ENCODE results near the gene SLC29A2. TPM values are rescaled to one million over a fixed set of nuclear protein-coding genes. Genes with fewer than 3 reads are reported as not detected.

Gene SLC29A2
- total RNA-seq, 1 experiment from 2014 or later, result 39.7 TPM

GRCh38 chr11:66322732-66323427, 48.7 kb downstream of the SLC29A2 start:
- ChIA-PET POLR2A (interaction anchor here (1.8 kb wide), 1 partner anchor 11 kb away, joined by 7 read pairs; no protein-coding TSS in a partner anchor), CTCF (interaction anchor here (1.4 kb wide), 1 partner anchor 10 kb away, joined by 6 read pairs; no protein-coding TSS in a partner anchor), RAD21 (ENCODE audit: low non-redundant PET in 1 of 2, low total read pairs in 2 of 2, uncharacterized antibody in 2 of 2, unreplicated experiment in 2 of 2) (no interaction called here)
- Histone ChIP-seq H3K4me1 (ENCODE audit: control insufficient read depth in 1 of 2, insufficient read depth in 2 of 2, low read length in 2 of 2) (peaks cover 7 to 36% of the 10 kb centered on the region in 2 experiments), H3K27ac (ENCODE audit: low read depth, low read length) (no peak overlapping the region), H3K9ac (ENCODE audit: low read length) (no peak overlapping the region), H3K4me3 (replicated peaks in 1 of 2; ENCODE audit: low read depth in 1 of 2, low read length in 2 of 2) (no peak overlapping the region), H3K9me3 (ENCODE audit: control insufficient read depth in 1 of 2, insufficient read depth in 1 of 2, low read depth in 1 of 2, low read length in 2 of 2) (no peaks in the 10 kb centered on the region), H3K27me3 (ENCODE audit: insufficient read depth, low read length) (no peaks in the 10 kb centered on the region), H2AFZ (ENCODE audit: low read depth, low read length, poor library complexity, severe bottlenecking) (no peak overlapping the region), H3K9me2 (ENCODE audit: insufficient read depth) (no peaks in the 10 kb centered on the region), H3K79me2 (ENCODE audit: insufficient read depth, low read length) (no peaks in the 10 kb centered on the region), H3K36me3 (ENCODE audit: control insufficient read depth in 1 of 2, insufficient read depth in 2 of 2, low read length in 2 of 2) (no peaks in the 10 kb centered on the region), H4K20me1 (ENCODE audit: insufficient read depth) (no peaks in the 10 kb centered on the region), H3K4me2 (ENCODE audit: low read length) (no peak overlapping the region)
- no TSS peak for BruUV-seq (replicated peaks)
- intact Hi-C loops (cut with micrococcal nuclease), result no loop called here
- DNase-seq (ENCODE audit: low read depth, low spot score) (no peak), ATAC-seq (no peak)
- no peak for TF ChIP-seq SP1 (IDR thresholded peaks at IDR 0.05; ENCODE audit: low read depth)
- no peak for TF ChIP-seq POLR2AphosphoS5 (IDR thresholded peaks at IDR 0.05; ENCODE audit: low read depth, low read length)
- no peak for TF ChIP-seq TCF7L2 (IDR thresholded peaks at IDR 0.05; ENCODE audit: borderline replicate concordance, extremely low read depth, insufficient read depth, insufficient read length)
- TF ChIP-seq CEBPB (IDR thresholded peaks at IDR 0.05; ENCODE audit: low read depth), result no peak
- TF ChIP-seq JUND (IDR thresholded peaks at IDR 0.05), result no peak
- TF ChIP-seq EGR1 (IDR thresholded peaks at IDR 0.05; ENCODE audit: low read depth), result no peak
- no peak for TF ChIP-seq POLR2A (IDR thresholded peaks at IDR 0.05; ENCODE audit: borderline replicate concordance, extremely low read depth, insufficient read depth, insufficient read length)
- TF ChIP-seq SIN3A (IDR thresholded peaks at IDR 0.05; ENCODE audit: low read depth), result no peak
- TF ChIP-seq, protein P1, sequence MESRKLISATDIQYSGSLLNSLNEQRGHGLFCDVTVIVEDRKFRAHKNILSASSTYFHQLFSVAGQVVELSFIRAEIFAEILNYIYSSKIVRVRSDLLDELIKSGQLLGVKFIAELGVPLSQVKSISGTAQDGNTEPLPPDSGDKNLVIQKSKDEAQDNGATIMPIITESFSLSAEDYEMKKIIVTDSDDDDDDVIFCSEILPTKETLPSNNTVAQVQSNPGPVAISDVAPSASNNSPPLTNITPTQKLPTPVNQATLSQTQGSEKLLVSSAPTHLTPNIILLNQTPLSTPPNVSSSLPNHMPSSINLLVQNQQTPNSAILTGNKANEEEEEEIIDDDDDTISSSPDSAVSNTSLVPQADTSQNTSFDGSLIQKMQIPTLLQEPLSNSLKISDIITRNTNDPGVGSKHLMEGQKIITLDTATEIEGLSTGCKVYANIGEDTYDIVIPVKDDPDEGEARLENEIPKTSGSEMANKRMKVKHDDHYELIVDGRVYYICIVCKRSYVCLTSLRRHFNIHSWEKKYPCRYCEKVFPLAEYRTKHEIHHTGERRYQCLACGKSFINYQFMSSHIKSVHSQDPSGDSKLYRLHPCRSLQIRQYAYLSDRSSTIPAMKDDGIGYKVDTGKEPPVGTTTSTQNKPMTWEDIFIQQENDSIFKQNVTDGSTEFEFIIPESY (IDR thresholded peaks at IDR 0.05; ENCODE audit: extremely low read depth, insufficient replicate concordance, low read length), result no peak
- TF ChIP-seq ELF1 (IDR thresholded peaks at IDR 0.05; ENCODE audit: borderline replicate concordance, low read depth), result no peak
- TF ChIP-seq YY1 (IDR thresholded peaks at IDR 0.05; ENCODE audit: extremely low read depth, insufficient replicate concordance, low read depth, low read length), result no peak
- TF ChIP-seq ZNF274 (IDR thresholded peaks at IDR 0.05; ENCODE audit: low read depth, low read length), result no peak
- no peak for TF ChIP-seq ATF3 (IDR thresholded peaks at IDR 0.05)
- TF ChIP-seq, protein P2, sequence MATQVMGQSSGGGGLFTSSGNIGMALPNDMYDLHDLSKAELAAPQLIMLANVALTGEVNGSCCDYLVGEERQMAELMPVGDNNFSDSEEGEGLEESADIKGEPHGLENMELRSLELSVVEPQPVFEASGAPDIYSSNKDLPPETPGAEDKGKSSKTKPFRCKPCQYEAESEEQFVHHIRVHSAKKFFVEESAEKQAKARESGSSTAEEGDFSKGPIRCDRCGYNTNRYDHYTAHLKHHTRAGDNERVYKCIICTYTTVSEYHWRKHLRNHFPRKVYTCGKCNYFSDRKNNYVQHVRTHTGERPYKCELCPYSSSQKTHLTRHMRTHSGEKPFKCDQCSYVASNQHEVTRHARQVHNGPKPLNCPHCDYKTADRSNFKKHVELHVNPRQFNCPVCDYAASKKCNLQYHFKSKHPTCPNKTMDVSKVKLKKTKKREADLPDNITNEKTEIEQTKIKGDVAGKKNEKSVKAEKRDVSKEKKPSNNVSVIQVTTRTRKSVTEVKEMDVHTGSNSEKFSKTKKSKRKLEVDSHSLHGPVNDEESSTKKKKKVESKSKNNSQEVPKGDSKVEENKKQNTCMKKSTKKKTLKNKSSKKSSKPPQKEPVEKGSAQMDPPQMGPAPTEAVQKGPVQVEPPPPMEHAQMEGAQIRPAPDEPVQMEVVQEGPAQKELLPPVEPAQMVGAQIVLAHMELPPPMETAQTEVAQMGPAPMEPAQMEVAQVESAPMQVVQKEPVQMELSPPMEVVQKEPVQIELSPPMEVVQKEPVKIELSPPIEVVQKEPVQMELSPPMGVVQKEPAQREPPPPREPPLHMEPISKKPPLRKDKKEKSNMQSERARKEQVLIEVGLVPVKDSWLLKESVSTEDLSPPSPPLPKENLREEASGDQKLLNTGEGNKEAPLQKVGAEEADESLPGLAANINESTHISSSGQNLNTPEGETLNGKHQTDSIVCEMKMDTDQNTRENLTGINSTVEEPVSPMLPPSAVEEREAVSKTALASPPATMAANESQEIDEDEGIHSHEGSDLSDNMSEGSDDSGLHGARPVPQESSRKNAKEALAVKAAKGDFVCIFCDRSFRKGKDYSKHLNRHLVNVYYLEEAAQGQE (IDR thresholded peaks at IDR 0.05; ENCODE audit: low read depth), result no peak
- TF ChIP-seq FOSL1 (IDR thresholded peaks at IDR 0.05; ENCODE audit: low read depth), result no peak
- TF ChIP-seq, protein P3, sequence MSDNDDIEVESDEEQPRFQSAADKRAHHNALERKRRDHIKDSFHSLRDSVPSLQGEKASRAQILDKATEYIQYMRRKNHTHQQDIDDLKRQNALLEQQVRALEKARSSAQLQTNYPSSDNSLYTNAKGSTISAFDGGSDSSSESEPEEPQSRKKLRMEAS (IDR thresholded peaks at IDR 0.05), result no peak
- TF ChIP-seq EZH2phosphoT487 (IDR thresholded peaks at IDR 0.05; ENCODE audit: borderline replicate concordance), result no peak
- TF ChIP-seq CTCF (IDR thresholded peaks at IDR 0.05 in 2 of 3, conservative IDR thresholded peaks at IDR 0.05 in 1 of 3; ENCODE audit: borderline replicate concordance in 1 of 3, insufficient read depth in 1 of 3, low read depth in 2 of 3, low read length in 2 of 3), result no peak
- TF ChIP-seq EZH2 (IDR thresholded peaks at IDR 0.05), result no peak
- no peak for TF ChIP-seq SRF (IDR thresholded peaks at IDR 0.05; ENCODE audit: low read depth)

Data from HCT116 (cell line).